ENCODE measurements around the gene PCED1B. TPM values are rescaled to one million over a fixed set of nuclear protein-coding genes. Genes with fewer than 3 reads are reported as not detected.
"Not testable (repeated sequence)": the region's sequence is repeated elsewhere in the genome, so short reads cannot be mapped to it uniquely, and the experiment has no call there.

Gene PCED1B
- 2.8 and 4.5 TPM in 2 replicates for total RNA-seq (2014; rRNA removed; shearing (Covaris generic))

GRCh38 chr12:47079468-47079980 lies at the start of gene PCED1B, which contains the start of gene AMIGO2:
TSS of gene PCED1B (plus strand) at chr12:47079621. CDS start at chr12:47235064, 155,443 bp downstream.
TSS of gene AMIGO2 (minus strand) at chr12:47079959. CDS start at chr12:47079002, 957 bp downstream.
- DNase-seq (ENCODE audit: low read depth) = peak; percentile 78

- DNase-seq (ENCODE audit: low read depth) = no peak
These were observed 49.5 kb upstream of the PCED1B start for GRCh38 chr12:47029903-47030302.

- peak; percentile 68 for DNase-seq (ENCODE audit: low read depth)
These were observed 46.8 kb upstream of the PCED1B start for GRCh38 chr12:47032644-47033043.

- no peak for DNase-seq (ENCODE audit: low read depth)
These were observed 46.3 kb upstream of the PCED1B start for GRCh38 chr12:47033081-47033480.

GRCh38 chr12:47033789-47034555 lies 45.4 kb upstream of the PCED1B start:
- DNase-seq (ENCODE audit: low read depth) = peak; percentile 70

GRCh38 chr12:47034661-47035060 lies 44.8 kb upstream of the PCED1B start:
- peak; percentile 59 for DNase-seq (ENCODE audit: low read depth)

GRCh38 chr12:47035484-47035883 lies 43.9 kb upstream of the PCED1B start:
- no peak for DNase-seq (ENCODE audit: low read depth)

- no peak for DNase-seq (ENCODE audit: low read depth)
These were observed 41.1 kb upstream of the PCED1B start for GRCh38 chr12:47038270-47038748.

GRCh38 chr12:47039079-47039478 lies 40.3 kb upstream of the PCED1B start:
- no peak for DNase-seq (ENCODE audit: low read depth)

- no peak for DNase-seq (ENCODE audit: low read depth)
These were observed 39.7 kb upstream of the PCED1B start for GRCh38 chr12:47039756-47040155.

- DNase-seq (ENCODE audit: low read depth) = no peak
These were observed 38.1 kb upstream of the PCED1B start for GRCh38 chr12:47041327-47041726.

GRCh38 chr12:47048541-47048940 lies 30.9 kb upstream of the PCED1B start:
- DNase-seq (ENCODE audit: low read depth) = no peak

GRCh38 chr12:47051291-47051690 lies 28.1 kb upstream of the PCED1B start:
- not testable (repeated sequence) for DNase-seq (ENCODE audit: low read depth)

- no peak for DNase-seq (ENCODE audit: low read depth)
These were observed 27.1 kb upstream of the PCED1B start for GRCh38 chr12:47052274-47052673.

- DNase-seq (ENCODE audit: low read depth) = no peak
These were observed 25.5 kb upstream of the PCED1B start for GRCh38 chr12:47053961-47054360.

GRCh38 chr12:47054659-47055058 lies 24.8 kb upstream of the PCED1B start:
- DNase-seq (ENCODE audit: low read depth) = no peak

- not testable (repeated sequence) for DNase-seq (ENCODE audit: low read depth)
These were observed 23.6 kb upstream of the PCED1B start for GRCh38 chr12:47055856-47056255.

- not testable (repeated sequence) for DNase-seq (ENCODE audit: low read depth)
These were observed 22.5 kb upstream of the PCED1B start for GRCh38 chr12:47056944-47057343.

GRCh38 chr12:47058640-47059039 lies 20.8 kb upstream of the PCED1B start:
- DNase-seq (ENCODE audit: low read depth) = not testable (repeated sequence)

- DNase-seq (ENCODE audit: low read depth) = no peak
These were observed 13.9 kb upstream of the PCED1B start for GRCh38 chr12:47065546-47065945.

GRCh38 chr12:47066278-47067025 lies 13.0 kb upstream of the PCED1B start:
- DNase-seq (ENCODE audit: low read depth) = no peak

- DNase-seq (ENCODE audit: low read depth) = no peak
These were observed 12.2 kb upstream of the PCED1B start for GRCh38 chr12:47067176-47067575.

Data from M059J (cell line).